IMR-90 (cell line): ENCODE results near the gene CD164L2.

ENCODE experiments used
- BHLHE40 ChIP-seq: fragments of 150-350 bp; IDR thresholded peaks from 2 replicates; pipeline ENCODE4 v1.6.1; 2016; ENCODE audit warnings: mild to moderate bottlenecking, low read depth, low read length
- CEBPB ChIP-seq: IDR thresholded peaks from 2 replicates; pipeline ENCODE4 v1.6.1; 2012; ENCODE audit warnings: low read depth, low read length, improper control_type of control experiment
- CHD1 ChIP-seq: IDR thresholded peaks from 2 replicates; pipeline ENCODE4 v1.6.1; 2012; ENCODE audit warnings: low read depth, low read length, improper control_type of control experiment
- FOS ChIP-seq: fragments of 150-350 bp; IDR thresholded peaks from 2 replicates; pipeline ENCODE4 v1.6.1; 2016; ENCODE audit warnings: low read depth, low read length
- MAFK ChIP-seq: IDR thresholded peaks from 2 replicates; pipeline ENCODE4 v1.6.1; 2012; ENCODE audit warnings: low read depth, low read length, improper control_type of control experiment
- MAZ ChIP-seq: IDR thresholded peaks from 2 replicates; pipeline ENCODE4 v1.6.1; 2012; ENCODE audit warnings: low read depth, mild to moderate bottlenecking, low read length, improper control_type of control experiment, moderate library complexity, borderline replicate concordance
- MXI1 ChIP-seq: IDR thresholded peaks from 2 replicates; pipeline ENCODE4 v1.6.1; 2012; ENCODE audit warnings: low read depth, mild to moderate bottlenecking, low read length, moderate library complexity, borderline replicate concordance
- POLR2A ChIP-seq: IDR thresholded peaks from 2 replicates; pipeline ENCODE4 v1.6.1; 2012; ENCODE audit warnings: mild to moderate bottlenecking, low read depth, low read length
- RAD21 ChIP-seq: IDR thresholded peaks from 2 replicates; pipeline ENCODE4 v1.6.1; 2012; ENCODE audit warnings: low read length, improper control_type of control experiment
- RCOR1 ChIP-seq: IDR thresholded peaks from 2 replicates; pipeline ENCODE4 v1.6.1; 2012; ENCODE audit warnings: mild to moderate bottlenecking, low read length, improper control_type of control experiment; ENCODE audit not compliant: insufficient replicate concordance
- RFX5 ChIP-seq: IDR thresholded peaks from 2 replicates; pipeline ENCODE4 v1.8.0; 2012; ENCODE audit warnings: low read depth, mild to moderate bottlenecking, low read length, moderate library complexity
- TF ChIP-seq, protein P1 (sequence below): conservative IDR thresholded peaks from 2 replicates; pipeline ENCODE4 v1.5.1; 2012; ENCODE audit warnings: mild to moderate bottlenecking, low read depth, low read length, improper control_type of control experiment

DNA sequence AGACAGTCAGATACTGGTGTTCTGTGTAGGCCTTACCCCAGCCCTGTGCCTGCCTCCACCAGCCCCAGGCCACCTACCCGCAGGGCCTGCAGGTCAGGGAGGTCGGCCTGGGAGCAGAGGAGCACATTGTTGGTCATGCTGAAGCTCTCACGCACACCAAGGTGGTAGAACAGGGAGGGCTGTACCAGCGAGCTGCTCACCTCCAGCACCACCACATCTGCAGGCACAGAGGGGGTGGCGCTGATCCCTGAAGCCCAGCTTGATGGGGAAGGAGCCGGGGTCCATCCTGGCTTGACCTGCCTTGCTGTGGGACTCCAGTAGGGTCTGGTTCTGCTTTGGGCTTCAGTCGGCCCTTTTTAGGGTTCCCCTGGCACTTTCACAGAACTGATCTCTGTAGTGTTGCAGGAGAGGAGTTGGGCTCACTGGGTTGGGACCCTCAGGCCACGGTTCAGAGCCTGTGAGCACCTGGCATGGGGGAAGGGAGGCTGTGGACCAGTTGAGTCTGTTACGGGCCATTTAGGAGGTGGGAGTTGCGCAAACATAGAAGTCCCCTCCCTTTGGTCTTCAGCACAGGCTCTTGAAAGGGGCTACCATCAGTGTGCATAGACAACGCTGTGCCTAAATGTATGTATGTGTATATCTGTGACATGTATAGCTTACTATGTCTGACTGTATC, 18.3 kb downstream of the CD164L2 start:
- TF ChIP-seq POLR2A: no peak
- TF ChIP-seq, protein P1, sequence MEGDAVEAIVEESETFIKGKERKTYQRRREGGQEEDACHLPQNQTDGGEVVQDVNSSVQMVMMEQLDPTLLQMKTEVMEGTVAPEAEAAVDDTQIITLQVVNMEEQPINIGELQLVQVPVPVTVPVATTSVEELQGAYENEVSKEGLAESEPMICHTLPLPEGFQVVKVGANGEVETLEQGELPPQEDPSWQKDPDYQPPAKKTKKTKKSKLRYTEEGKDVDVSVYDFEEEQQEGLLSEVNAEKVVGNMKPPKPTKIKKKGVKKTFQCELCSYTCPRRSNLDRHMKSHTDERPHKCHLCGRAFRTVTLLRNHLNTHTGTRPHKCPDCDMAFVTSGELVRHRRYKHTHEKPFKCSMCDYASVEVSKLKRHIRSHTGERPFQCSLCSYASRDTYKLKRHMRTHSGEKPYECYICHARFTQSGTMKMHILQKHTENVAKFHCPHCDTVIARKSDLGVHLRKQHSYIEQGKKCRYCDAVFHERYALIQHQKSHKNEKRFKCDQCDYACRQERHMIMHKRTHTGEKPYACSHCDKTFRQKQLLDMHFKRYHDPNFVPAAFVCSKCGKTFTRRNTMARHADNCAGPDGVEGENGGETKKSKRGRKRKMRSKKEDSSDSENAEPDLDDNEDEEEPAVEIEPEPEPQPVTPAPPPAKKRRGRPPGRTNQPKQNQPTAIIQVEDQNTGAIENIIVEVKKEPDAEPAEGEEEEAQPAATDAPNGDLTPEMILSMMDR: no peak
- no peak for TF ChIP-seq CHD1
- TF ChIP-seq MAFK: no peak
- TF ChIP-seq RCOR1: no peak
- no peak for TF ChIP-seq MXI1
- TF ChIP-seq CEBPB: peak; percentile 69
- TF ChIP-seq RAD21: no peak
- TF ChIP-seq RFX5: no peak
- TF ChIP-seq MAZ: no peak
- no peak for TF ChIP-seq FOS
- TF ChIP-seq BHLHE40: no peak
